Inflammatory macrophage treated with lipopolysaccharide for 4 hours (primary cell): ENCODE results near the gene RNF182.
"Not testable (repeated sequence)": the region's sequence is repeated elsewhere in the genome, so short reads cannot be mapped to it uniquely, and the experiment has no call there.

ENCODE experiments used
- DNase-seq: peaks from one replicate; pipeline ENCODE4 v3.0.0-alpha.2; 2020

The RNF182 gene

DNA sequence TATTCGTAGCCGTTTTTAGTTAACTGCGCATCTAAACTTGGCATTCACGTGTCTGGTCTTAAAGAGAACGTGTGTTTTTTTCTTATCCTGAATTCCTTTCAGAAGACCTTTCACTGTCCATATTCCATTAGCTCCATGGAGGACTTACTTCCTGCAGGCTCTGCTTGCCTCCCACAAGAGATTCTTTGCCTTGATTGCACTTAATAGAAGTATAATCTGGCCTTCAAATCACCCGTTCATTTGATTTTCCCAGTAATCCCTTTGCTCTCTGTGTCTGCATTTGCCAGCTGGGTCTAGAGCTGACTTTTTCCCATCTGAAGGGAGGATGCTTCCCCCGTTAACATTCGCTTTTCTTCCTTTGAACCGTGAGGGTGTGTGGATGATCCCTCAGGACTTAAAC lies 79.5 kb downstream of the RNF182 start:
- no peak for DNase-seq

DNA sequence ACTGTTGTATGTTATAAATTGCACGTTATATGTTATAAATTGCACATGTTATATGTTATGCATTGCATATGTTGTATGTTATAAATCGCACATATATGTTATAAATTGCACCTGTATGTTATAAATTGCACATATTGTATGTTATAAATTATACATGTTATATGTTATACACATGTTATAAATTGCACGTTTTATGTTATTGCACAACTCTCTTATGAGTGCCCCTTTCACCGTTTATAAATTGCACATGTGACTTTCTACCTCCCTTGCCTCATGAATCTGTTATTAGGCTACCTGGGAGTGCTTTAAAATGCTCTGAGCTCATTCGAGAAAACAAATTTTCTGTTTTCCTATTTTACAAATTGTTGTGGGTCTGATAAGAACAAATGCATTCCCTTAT lies 84.1 kb downstream of the RNF182 start:
- no peak for DNase-seq

GRCh38 chr6:14009431-14009830 lies 84.7 kb downstream of the RNF182 start:
- no peak for DNase-seq

- no peak for DNase-seq
Observed at GRCh38 chr6:14010275-14010674, 85.5 kb downstream of the RNF182 start.

DNA sequence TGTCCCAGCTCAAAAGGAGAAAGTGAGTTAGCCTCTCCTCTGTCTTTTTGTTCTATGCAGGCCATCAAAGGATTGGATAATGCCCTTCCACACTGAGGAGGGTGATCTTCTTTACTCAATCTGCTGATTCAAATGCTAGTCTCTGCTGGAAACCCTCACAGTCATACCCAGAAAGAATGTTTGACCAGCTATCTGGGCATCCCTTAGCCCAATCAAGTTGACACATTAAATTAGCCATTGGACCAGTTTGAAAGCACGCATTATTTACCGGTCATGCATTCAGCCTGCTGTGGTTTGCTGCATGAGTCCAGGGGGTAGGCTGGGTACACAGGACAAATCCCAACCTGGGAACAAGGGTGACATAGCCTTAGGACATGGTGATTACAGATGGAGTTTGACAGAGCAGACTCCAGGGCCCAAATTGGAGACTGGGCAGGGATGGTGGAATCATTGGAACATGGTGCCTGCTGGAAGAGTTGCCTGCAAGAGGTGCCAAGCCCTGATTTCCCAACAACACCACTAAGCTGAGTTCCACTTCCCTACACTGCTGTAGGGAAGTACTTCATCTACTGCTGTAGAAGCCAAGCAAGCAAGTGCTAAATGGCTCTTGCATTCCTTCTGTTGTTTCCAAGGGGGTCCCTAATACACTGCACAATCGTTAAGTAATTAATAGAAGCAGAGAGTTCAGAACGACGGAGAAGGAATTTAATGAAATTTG lies 87.7 kb downstream of the RNF182 start:
- peak; percentile 64 for DNase-seq

DNA sequence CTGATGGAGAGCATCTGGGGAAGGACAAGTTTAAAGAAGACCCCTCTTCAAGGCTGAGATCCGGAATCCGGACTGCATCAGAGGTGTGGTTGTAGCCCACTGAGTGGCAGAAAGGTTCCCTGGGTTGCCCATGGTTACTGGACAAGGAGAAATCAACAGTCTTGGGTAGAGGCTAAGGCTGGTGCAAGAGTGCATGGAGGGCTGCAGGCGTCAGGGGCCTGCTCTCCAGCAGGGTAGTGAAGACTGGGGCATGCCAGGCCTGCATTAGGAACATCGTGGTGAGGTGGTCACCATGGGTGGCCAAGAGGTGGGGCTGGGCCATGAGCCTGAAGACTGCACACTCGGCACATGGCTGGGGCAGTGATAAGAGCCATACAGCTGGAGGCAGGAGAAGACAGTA lies 91.2 kb downstream of the RNF182 start:
- DNase-seq = no peak

DNA sequence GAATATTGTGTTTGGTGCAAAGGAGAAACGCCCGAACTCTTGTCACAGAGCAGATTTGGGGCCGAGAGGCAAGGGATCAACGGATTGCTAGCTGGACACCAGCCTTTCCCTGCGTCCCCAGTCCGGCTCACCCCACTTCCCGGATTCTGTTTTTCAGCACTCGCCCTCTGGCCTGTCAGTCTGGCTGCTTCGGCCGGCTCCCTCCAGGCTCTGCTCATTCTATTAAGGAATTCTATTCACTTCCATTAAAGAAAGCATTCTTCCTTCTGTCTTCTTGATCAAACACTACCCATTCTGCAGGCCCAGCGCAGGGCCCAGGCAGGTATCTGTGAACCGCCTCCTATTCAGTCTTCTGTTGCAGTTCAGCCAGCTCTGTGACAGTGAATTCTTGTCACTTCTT lies 91.7 kb downstream of the RNF182 start:
- no peak for DNase-seq

DNA sequence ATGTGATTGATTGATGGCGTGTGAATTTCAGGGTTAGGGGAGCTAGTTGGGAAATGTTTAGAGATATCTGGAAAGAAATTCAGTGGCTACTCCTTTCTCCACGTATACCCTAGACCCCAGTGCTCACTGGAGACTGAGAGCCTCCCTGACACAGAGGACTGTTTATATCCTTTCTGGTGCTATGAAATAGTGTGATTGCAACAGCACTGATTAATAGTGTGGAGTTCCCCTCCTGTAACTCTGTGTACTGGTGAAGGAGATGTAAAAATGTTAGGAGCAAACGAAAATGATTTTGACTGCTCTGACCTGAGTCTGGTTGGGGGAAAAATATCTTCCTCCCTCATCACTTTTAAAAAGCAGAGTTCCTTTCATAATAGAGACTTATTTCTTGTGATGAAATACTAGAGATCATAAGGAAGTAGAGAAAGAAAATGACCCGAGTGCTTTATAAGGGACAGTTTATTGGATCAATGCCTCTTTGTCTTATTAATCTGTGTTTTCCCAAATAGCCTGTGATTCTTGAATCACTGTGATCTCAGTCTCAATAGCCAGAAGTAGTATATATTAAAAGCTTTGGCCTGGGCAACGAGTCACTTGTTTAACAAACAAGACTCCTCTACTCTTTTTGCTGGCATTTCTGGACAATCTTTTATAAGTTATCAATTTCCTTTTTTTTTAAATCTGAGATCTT lies 92.3 kb downstream of the RNF182 start:
- DNase-seq = peak; percentile 54

DNA sequence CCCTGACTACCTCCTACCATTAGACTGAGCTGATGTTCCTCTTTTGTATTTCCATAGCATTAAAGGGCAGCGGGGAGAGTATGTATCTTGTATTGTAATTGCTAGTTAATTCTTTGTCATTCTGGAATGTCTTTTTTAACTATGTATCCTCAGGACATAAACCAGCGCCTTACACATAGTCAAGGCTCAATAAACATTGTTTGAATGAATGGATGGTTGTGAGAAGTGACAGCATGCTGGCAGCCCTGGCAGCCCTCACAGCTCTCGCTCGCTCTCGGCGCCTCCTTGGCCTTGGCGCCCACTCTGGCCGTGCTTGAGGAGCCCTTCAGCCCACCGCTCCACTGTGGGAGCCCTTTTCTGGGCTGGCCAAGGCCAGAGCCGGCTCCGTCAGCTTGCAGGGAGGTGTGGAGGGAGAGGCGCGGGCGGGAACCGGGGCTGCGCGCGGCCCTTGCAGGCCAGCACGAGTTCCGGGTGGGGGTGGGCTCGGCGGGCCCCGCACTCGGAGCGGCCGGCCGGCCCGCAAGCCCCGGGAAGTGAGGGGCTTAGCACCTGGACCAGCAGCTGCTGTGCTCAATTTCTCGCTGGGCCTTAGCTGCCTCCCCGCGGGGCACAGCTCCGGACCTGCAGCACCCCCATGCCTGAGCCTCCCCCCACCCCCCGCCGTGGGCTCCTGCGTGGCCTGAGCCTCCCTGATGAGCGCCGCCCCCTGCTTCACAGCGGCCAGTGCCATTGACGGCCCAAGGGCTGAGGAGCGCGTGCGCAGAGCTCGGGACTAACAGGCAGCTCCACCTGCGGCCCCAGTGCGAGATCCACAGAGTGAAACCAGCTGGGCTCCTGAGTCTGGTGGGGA lies 93.1 kb downstream of the RNF182 start:
- no peak for DNase-seq

DNA sequence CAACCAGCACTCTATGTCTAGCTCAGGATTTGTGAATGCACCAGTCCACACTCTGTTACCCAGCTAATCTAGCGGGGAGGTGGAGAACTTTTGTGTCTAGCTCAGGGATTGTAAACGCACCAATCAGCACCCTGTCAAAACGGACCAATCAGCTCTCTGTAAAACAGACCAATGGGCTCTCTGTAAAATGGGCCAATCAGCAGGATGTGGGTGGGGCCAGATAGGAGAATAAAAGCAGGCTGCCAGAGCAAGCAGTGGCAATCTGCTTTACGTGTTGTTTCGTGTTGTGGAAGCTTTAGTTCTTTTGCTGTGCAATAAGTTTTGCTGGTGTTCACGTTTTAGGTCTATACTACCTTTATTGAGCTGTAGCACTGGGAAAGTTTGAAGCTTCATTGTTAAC lies 93.8 kb downstream of the RNF182 start:
- not testable (repeated sequence) for DNase-seq

- DNase-seq = peak; percentile 35
Observed at GRCh38 chr6:14020551-14020950, 95.8 kb downstream of the RNF182 start.

DNA sequence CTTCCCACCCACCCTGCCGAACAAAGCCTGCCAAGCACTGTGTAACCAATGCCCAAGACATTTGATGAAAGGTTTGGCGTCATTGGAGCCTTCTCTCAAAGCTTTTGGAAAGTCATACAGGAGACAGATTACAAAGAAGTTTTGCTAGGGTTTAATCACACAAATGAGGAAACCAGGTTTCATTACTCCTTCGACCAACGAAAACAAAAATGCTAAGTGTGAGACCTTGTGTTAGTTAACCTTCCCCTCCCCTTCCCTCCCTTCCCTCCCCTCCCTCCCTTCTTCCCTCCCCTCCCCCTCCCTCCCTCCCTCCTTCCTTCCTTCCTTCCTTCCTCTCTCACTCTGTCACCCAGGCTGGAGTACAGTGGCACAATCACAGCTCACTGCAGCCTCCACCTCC lies 96.7 kb downstream of the RNF182 start:
- no peak for DNase-seq

DNA sequence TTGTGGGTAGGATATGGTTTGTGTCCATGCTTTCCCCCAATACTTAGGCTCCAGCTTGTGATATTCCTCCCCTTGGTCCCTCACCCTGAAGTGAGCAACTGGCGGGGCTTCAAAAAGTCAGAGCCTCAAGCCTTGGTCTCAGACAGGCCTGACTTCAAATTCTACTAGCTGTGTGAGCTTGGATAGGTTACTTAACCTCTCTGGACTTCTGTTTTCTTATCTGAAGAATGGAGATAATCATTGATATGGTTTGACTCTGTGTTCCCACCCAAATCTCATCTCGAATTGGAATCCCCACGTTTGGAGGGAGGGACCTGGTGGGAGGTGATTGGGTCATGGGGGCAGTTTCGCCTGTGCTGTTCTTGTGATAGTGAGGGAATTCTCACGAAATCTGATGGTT lies 97.9 kb downstream of the RNF182 start:
- DNase-seq = no peak

- DNase-seq = no peak
Observed at GRCh38 chr6:14023855-14024254, 99.1 kb downstream of the RNF182 start.

DNA sequence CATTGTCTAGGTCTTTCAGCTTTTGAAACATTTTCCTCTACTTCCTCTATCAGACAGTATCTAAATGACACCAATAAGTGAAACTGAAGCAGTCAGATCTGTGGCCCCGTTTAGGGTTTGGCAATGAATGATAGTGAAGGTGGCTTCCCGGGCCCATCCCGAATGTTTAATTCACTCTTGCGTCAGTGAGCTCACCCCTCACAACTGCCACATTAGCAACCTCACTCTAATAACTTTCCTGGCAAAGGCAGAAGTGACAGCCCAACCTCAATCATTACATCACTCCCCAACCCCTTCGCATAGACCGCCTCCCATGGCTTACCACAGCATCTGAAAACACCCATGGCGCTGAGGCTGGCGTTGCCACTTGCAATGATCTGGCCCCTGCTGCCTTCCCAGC lies 100.4 kb downstream of the RNF182 start:
- DNase-seq = peak; percentile 94

GRCh38 chr6:14026831-14027539 lies 102.2 kb downstream of the RNF182 start:
- no peak for DNase-seq

DNA sequence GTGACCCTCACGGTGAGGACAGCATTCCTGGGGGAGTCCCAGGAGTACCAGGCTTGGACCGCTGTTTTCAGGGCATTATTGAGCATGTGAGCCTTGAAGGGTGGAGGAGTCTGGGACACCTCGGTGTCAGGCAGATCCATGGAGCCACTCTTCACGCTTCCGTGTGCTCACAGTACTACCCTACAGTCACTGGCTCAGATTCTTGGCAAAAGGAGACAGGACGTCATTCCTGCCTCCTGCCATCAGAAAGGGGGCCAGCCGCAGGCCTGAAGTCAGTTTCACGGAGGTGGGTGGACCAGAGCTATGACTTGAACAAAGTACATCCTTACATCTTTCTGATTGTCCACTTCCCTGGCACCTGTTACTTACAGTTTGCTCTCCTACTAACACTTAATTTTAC lies 103.9 kb downstream of the RNF182 start:
- no peak for DNase-seq

GRCh38 chr6:14029605-14030004 lies 104.9 kb downstream of the RNF182 start:
- no peak for DNase-seq
